Cardiac septum (tissue), 1 donor: ENCODE results near the gene HOMEZ. TPM values are rescaled to one million over a fixed set of nuclear protein-coding genes. Genes with fewer than 3 reads are reported as not detected.
"Not testable (repeated sequence)": the region's sequence is repeated elsewhere in the genome, so short reads cannot be mapped to it uniquely, and the experiment has no call there.

Experiments used
- DNase-seq: peaks from one replicate; pipeline ENCODE4 v3.0.0-alpha.2; 2020; ENCODE audit warnings: low spot score
- intact Hi-C: fragments of 100-400 bp; cut with DNase I; formaldehyde crosslinking; loops from one replicate; pipeline ENCODE4 v1.14.0; 2022
- total RNA-seq: library from RNA; stranded (reverse); fragmentation: NEBNext Ultra II Directional; extraction: Animal tissue kit (Norgen Biotek cat#: 25700); gene quantifications from one replicate; pipeline ENCODE4 v1.2.1, GENCODE V29; 2021
- donor health status: DM: no; HTN: no; CAD: no.

The HOMEZ gene
- total RNA-seq, 1 donor from 2014 or later: 9.0 TPM

DNA sequence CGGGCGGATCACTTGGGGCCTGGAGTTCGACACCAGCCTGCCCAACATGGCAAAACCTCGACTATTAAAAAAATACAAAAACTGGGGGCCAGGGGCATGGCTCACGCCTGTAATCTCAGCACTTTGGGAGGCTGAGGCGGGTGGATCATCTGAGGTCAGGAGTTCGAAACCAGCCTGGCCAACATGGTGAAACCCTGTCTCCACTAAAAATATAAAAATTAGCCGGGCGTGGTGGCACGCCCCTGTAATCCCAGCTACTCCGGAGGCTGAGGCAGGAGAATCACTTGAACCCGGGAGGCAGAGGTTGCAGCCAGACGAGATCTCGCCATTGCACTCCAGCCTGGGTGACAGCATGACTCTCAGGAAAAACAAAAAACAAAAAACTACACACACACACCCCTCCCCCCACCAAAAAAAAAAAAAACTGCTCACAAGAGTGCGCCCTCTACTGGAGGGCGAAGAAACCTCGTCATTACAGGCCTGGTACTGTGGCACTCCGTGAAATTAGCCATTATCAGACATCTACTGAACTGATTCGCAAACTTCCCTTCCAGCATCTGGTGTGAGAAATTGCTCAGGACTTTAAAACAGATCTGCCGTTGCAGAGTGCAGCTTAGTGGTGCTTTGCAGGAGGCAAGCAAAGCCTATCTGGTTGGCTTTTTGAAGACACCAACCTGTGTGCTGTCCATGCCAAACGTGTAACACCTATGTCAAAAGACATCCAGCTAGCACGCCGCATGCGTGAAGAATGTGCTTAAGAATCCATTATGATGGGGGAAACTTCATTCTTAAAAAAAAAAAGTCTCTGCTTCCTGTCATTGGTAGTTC, 9.0 kb upstream of the HOMEZ start:
- DNase-seq: no peak
- intact Hi-C loops: no loop called here

- DNase-seq: no peak
- intact Hi-C loops: loop anchor here (2.0 kb wide), 1 partner anchor 14 kb away; no protein-coding TSS in a partner anchor
These were observed 1.1 kb upstream of the HOMEZ start for GRCh38 chr14:23286902-23287479.

DNA sequence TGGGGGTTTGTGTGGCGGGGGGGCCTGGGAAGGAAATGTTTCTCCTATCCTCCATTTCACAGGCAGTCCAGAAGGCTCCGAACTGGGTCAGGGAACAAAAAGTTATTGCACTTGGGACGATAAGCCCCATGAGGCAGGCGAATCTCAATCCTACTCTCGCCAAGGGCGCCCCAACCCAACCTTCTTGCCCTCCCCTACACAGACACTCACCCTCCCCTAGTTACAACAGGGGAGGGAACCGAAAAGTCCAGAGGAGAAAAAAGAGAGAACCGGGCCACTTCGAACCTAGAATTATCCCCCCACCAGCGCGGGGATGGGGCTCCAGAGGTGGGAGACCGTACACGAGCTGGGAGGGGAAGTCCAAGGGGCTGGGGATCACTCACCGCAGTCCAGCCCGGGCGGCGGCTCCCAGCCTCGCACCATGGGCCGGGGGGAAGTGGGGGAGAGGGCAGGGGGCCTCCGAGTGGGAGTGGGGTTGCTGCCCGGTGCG, 357 bp downstream of the HOMEZ start:
- DNase-seq: no peak
- intact Hi-C loops: loop anchor here (2.0 kb wide), 1 partner anchor 15 kb away; no protein-coding TSS in a partner anchor

DNA sequence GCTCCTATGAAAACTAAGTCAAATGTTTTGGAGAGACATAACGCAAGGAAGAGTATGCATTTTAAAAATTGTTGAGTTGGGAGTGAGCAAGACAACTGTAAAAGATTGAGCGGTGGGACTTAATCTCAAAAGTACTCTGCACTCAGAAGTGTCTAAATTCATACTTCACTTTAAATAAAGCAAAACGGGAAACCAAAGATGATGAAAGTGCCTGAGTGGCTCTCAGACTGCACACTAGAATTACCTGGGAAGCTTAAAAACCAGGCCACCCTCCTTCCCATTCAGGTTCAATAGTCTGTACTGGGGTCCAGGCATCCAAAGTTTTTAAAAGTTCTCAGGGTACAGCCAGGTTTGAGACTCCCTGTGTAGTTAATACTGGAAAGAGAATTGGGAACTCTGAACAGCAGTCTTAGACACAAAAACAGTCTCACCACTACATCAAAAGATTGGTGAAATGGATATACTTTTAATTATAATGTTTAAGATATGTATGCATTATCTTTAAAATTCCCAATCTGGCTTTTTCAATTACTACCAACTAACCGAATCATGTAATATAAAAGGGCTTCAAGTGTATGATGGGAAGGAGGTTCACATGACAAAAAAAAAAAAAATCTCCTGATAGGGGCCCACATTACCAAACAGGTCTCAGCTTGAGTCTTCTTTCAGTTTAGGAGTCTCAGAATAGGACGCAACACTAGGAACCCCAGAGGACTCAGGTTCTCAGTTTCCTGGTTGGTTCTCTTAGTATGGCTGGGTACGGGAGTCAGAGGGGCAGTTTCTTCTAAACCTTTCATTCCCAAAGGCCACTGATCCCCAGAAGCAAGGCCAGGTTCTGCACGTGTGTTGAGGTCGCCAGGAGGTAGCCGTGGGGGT, 1.0 kb downstream of the HOMEZ start:
- intact Hi-C loops: no loop called here

GRCh38 chr14:23281247-23281646, 4.7 kb downstream of the HOMEZ start:
- intact Hi-C loops: no loop called here
- no peak for DNase-seq

More for the DNA sequence above, 1.0 kb downstream of the HOMEZ start:
- no peak for DNase-seq

DNA sequence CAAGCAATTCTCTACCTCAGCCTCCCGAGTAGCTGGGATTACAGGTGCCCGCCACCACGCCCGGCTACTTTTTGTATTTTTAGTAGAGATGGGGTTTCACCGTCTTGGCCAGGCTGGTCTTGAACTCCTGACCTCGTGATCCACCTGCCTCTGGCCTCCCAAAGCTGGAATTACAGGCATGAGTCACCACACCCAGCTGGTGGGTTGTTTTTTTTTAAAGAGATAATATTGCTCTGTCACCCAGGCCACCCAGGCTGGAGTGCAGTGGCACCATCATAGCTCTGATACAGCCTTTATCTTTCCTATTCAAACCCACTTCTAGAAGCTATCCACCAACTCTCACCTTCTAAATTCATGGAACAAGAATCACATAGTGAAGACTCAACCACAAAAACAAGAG, 8.0 kb downstream of the HOMEZ start:
- DNase-seq, intact Hi-C loops: not testable (repeated sequence)

- intact Hi-C loops: no loop called here
- DNase-seq: no peak
These were observed 8.7 kb downstream of the HOMEZ start for GRCh38 chr14:23277189-23277588.

DNA sequence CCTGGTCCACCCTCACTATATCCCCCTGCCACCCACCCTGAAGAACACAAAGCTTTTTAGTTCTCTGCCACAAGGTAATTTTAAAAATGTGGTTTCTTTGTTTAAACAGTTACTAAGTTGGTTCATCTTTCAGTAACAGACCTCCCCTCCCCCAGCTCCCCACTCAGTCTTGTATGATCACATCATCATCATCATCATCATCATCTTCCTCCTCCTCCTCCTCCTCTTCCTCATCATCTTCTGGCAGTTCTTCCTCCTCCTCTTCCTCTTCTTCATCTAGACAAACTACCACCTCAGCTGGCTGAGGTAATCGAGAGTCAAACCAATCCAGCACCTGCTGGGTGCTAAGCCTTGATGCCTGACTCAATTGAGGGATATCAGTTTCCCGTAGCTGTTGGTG, 10.5 kb downstream of the HOMEZ start:
- intact Hi-C loops: no loop called here
- no peak for DNase-seq

GRCh38 chr14:23269193-23269592, 16.7 kb downstream of the HOMEZ start:
- no peak for DNase-seq
- intact Hi-C loops: loop anchor here (10.0 kb wide), 1 partner anchor 96 kb away; the partner anchor contains the start of gene EFS

DNA sequence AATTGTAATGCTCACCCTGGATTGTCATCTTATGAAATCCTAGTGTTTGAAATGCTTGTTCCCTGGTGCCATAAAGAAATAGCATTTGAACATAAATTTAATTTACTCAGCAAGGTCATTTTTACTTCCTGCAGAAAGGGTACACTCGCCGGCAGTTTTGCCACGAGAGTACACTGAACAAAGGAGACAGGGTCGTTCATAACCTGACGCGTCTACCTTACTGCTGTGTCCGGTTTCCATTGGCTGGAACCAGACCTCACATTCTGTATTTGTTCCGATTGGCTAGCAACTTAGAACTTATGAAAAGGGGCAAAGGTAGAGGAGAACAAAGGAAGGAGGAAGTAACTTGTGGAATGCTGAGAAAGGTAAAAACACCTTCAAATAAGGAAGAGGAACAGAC, 25.1 kb downstream of the HOMEZ start:
- DNase-seq: not testable (repeated sequence)
- intact Hi-C loops: loop anchor here (10.0 kb wide), 1 partner anchor 104 kb away; the partner anchor contains the start of gene EFS

DNA sequence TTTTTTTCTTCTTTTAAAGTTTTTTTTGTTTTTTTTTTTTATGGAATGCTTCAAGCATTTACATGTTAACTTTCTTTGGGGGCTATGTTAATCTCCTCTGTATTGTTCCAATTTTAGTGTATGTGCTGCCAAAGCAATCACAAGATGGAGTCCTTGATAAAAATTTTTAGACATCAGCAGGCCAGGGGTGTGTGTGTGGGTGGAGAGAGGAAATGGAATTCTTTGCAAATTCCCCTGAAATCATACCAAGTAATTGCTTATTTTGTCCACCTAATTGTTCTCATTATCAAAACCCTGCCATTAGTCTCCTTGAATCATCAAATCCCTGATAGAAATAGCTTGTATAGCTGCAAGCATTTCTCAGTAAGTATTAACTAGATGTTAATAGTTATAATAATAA, 26.5 kb downstream of the HOMEZ start:
- DNase-seq: no peak
- intact Hi-C loops: no loop called here

DNA sequence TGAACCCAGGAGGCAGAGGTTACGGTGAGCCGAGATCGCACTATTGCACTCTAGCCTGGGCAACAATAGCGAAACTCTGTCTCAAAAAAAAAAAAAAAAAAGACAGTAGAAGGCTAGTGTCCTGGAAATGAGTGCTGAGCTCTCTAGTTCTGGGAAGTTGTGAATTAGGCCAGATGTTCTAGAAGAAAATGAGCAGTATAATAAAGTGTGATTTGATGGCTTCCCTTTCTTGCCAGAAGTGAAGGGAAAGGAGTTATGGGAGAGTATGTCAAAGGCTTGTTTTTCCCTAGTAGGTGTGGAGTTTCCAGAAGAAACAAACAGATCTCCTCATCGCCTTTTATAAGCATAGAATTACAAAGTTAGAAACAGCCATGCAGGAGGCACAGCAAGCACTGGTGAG, 27.7 kb downstream of the HOMEZ start:
- no peak for DNase-seq
- intact Hi-C loops: no loop called here

GRCh38 chr14:23252420-23253333, 33.3 kb downstream of the HOMEZ start:
- DNase-seq: no peak
- intact Hi-C loops: no loop called here

DNA sequence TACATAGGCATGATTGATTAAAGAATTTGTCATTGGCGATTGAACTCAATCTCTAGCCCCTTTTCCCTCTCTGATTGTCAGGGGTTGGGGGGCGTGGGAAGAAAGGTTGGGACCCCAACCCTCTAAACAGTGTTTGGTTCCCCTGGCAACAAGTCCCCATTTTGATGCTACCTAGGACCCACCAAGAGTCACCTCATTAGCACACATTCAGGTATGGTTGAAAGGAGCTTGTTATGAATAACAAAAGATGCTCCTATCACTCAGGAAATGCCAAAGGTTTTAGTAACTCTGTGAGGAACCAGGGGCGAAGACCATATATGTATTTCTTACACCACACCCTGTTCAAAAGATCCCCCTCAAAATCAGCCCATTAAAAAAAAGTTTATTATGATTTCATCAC, 33.9 kb downstream of the HOMEZ start:
- intact Hi-C loops: no loop called here
- no peak for DNase-seq

GRCh38 chr14:23249824-23250223, 36.1 kb downstream of the HOMEZ start:
- intact Hi-C loops: no loop called here
- DNase-seq: no peak

DNA sequence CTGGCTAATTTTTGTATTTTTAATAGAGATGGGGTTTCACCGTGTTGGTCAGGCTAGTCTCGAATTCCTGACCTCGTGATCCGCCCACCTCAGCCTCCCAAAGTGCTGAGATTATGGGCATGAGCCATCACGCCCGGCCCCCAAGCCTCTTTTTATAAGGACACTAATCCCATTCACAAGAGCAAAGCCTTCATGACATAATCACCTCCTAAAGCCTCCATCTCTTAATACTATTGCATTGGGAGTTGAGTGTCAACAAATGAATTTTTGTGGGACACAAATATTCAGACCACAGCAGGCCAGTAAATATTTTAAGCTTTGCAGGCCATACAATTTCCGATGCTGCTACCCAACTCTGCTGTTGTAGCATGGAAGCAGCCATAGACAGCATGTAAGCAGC, 37.3 kb downstream of the HOMEZ start:
- intact Hi-C loops: no loop called here

DNA sequence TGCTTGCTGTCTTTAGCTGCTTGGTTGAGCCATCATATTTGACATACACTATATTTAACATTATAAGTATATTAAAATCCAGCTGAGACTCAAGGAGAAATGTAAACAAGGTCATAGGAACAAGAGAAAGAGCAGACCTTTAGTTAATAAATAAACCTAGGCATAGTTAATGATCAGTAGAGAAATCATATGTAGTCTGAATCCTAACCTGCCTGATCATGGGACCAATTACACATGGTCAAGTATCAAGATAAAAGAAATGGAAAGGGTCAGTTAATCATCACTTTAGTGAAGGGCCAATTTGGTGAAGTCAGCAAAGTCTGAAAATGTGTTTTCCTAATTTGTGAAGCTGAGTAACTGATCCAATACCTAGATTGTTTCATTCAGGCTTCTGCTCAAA, 40.6 kb downstream of the HOMEZ start:
- intact Hi-C loops: no loop called here
- no peak for DNase-seq

More for the DNA sequence above, 37.3 kb downstream of the HOMEZ start:
- no peak for DNase-seq

- no peak for DNase-seq
- intact Hi-C loops: no loop called here
These were observed 42.9 kb downstream of the HOMEZ start for GRCh38 chr14:23243066-23243465.

DNA sequence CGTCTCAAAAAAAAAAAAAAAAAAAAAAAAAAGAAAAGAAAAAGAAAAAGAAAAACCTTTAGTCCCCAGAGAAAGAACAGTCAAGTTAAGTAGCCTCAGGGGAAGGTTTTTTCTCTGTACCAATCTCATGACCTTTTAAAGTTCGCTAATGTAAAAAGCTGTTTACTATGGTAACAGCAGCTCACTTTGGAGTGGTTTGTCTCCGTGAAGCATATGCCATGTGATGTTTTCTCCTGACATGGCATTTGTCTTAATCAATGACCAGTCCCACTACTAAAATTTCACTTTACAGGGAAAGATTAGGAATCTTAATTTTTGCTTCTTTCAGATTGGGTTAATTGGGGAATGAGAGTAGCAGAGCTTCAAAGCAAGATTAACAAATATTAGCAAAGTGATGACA, 43.9 kb downstream of the HOMEZ start:
- intact Hi-C loops: no loop called here
- DNase-seq: no peak
